ENCODE data around the gene ETFDH.
"Not testable (repeated sequence)": the region's sequence is repeated elsewhere in the genome, so short reads cannot be mapped to it uniquely, and the experiment has no call there.

Gene ETFDH

GRCh38 chr4:158681629-158682028 is 9.5 kb downstream of the ETFDH start:
- no peak for DNase-seq

- DNase-seq, result no peak
Measured at GRCh38 chr4:158682066-158682465, 10.0 kb downstream of the ETFDH start.

- no peak for DNase-seq
Measured at GRCh38 chr4:158688813-158689212, 16.7 kb downstream of the ETFDH start.

- no peak for DNase-seq
Measured at GRCh38 chr4:158704274-158704673, 32.2 kb downstream of the ETFDH start.

- no peak for DNase-seq
Measured at GRCh38 chr4:158710814-158711213, 38.7 kb downstream of the ETFDH start.

GRCh38 chr4:158712622-158713021 is 40.5 kb downstream of the ETFDH start:
- DNase-seq, result not testable (repeated sequence)

- no peak for DNase-seq
Measured at GRCh38 chr4:158714937-158715336, 42.8 kb downstream of the ETFDH start.

- DNase-seq, result no peak
Measured at GRCh38 chr4:158715802-158716201, 43.7 kb downstream of the ETFDH start.

GRCh38 chr4:158721680-158722079 is 49.6 kb downstream of the ETFDH start:
- DNase-seq, result no peak

- peak; percentile 18 for DNase-seq
Measured at GRCh38 chr4:158722291-158722916, 50.3 kb downstream of the ETFDH start.

GRCh38 chr4:158722917-158723793 is 51.1 kb downstream of the ETFDH start, which contains the start of gene PPID:
Gene PPID (minus strand): TSS chr4:158723396. CDS start chr4:158723288, 108 bp downstream.
- peak; percentile 84 for DNase-seq

GRCh38 chr4:158724637-158725036 is 52.5 kb downstream of the ETFDH start:
- no peak for DNase-seq

GRCh38 chr4:158726633-158727032 is 54.5 kb downstream of the ETFDH start:
- no peak for DNase-seq

- DNase-seq, result no peak
Measured at GRCh38 chr4:158728236-158728635, 56.1 kb downstream of the ETFDH start.

- DNase-seq, result peak; percentile 66
Measured at GRCh38 chr4:158729716-158730559, 57.8 kb downstream of the ETFDH start.

GRCh38 chr4:158738866-158739265 is 66.8 kb downstream of the ETFDH start:
- no peak for DNase-seq

GRCh38 chr4:158739600-158739999 is 67.5 kb downstream of the ETFDH start:
- DNase-seq, result no peak

- DNase-seq, result no peak
Measured at GRCh38 chr4:158741326-158742021, 69.4 kb downstream of the ETFDH start.

- not testable (repeated sequence) for DNase-seq
Measured at GRCh38 chr4:158746537-158746936, 74.4 kb downstream of the ETFDH start.

- DNase-seq, result no peak
Measured at GRCh38 chr4:158750379-158750778, 78.3 kb downstream of the ETFDH start.

- DNase-seq, result no peak
Measured at GRCh38 chr4:158754385-158755180, 82.5 kb downstream of the ETFDH start.

- not testable (repeated sequence) for DNase-seq
Measured at GRCh38 chr4:158755819-158756218, 83.7 kb downstream of the ETFDH start.

Measured in CD4-positive, alpha-beta T cell treated with Interleukin-10 for 1 hour (primary cell).